HepG2 (cell line): ENCODE data around the gene NOL4L. TPM values are rescaled to one million over a fixed set of nuclear protein-coding genes. Genes with fewer than 3 reads are reported as not detected.

Experiments used
- ATAC-seq: fragments of 200-7000 bp; cut with Tn5 transposase; 3 replicates; pipeline ENCODE4 v1.9.1; 2020; ENCODE audit warnings: mild to moderate bottlenecking, moderate library complexity
- BruUV-seq: library from RNA; stranded (reverse); fragments of 400-500 nt; replicated peaks from 2 replicates; lab custom pipeline; 2021; lab: Mats Ljungman, UMichigan
- CTCF ChIA-PET: fragments of 300-600 bp; formaldehyde crosslinking; extraction: SDS; loops from one replicate; lab custom pipeline; 2021; ENCODE audit warnings: low total read pairs, inconsistent platforms, low intra/inter-chr PET ratio; lab: Yijun Ruan, JAX
- POLR2A ChIA-PET: fragments of 350-600 bp; sonication (Branson Sonifier 250); formaldehyde crosslinking; loops from one replicate; lab custom pipeline; 2020; ENCODE audit warnings: antibody characterized with exemption, inconsistent platforms; lab: Yijun Ruan, JAX
- DNase-seq: peaks from one replicate; pipeline ENCODE4 v3.0.0-alpha.2; 2015; ENCODE audit warnings: low spot score
- FAIRE-seq: peaks from 3 replicates; lab custom pipeline; 2011; peaks lifted over from hg19 to GRCh38; lab: Jason Lieb, UNC
- H2AFZ ChIP-seq: one replicate; pipeline ENCODE4 v1.6.1; 2011; ENCODE audit warnings: low read length, inconsistent platforms
- H3K27ac ChIP-seq: fragments of 300-600 bp; 3 replicates; pipeline ENCODE4 v1.8.0; 2011; ENCODE audit warnings: mixed run types, mild to moderate bottlenecking, mixed read lengths, low read length, inconsistent platforms; ENCODE audit not compliant: insufficient read depth; ENCODE audit errors: extremely low read length
- H3K27me3 ChIP-seq, 2 experiments: fragments of 200-600 bp in 1 of 2; 2 replicates in 1 of 2; 3 replicates in 1 of 2; pipeline versions ENCODE4 v1.6.0 to v1.8.0; 2011; ENCODE audit warnings: low read length in 2 of 2, mild to moderate bottlenecking in 2 of 2, moderate library complexity in 2 of 2, inconsistent platforms in 1 of 2; ENCODE audit not compliant: insufficient read depth in 2 of 2, control insufficient read depth in 1 of 2
- H3K36me3 ChIP-seq, 2 experiments: fragments of 200-600 bp in 1 of 2; replicated peaks in 1 of 2; 2 replicates in 1 of 2; 3 replicates in 1 of 2; pipeline versions ENCODE4 v1.5.1 to v1.8.0; 2011; ENCODE audit warnings: low read length in 2 of 2, inconsistent platforms in 1 of 2; ENCODE audit not compliant: insufficient read depth in 2 of 2, control insufficient read depth in 1 of 2
- H3K4me1 ChIP-seq: 2 replicates; pipeline ENCODE4 v1.5.1; 2012; ENCODE audit warnings: low read length, inconsistent platforms; ENCODE audit not compliant: insufficient read depth
- H3K4me2 ChIP-seq: 2 replicates; pipeline ENCODE4 v1.6.0; 2011; ENCODE audit warnings: low read depth, low read length, inconsistent platforms
- H3K4me3 ChIP-seq, 3 experiments: fragments of 200-600 bp in 1 of 3; sonication (generic), shearing (Covaris generic) in 1 of 3; replicated peaks in 1 of 3; 2 replicates each; pipeline ENCODE4 v1.5.1; 2011 to 2016; ENCODE audit warnings: low read length in 3 of 3, inconsistent platforms in 2 of 3, low read depth in 2 of 3, mild to moderate bottlenecking in 2 of 3, control low read depth in 1 of 3, mixed read lengths in 1 of 3; ENCODE audit not compliant: insufficient read depth in 1 of 3
- H3K79me2 ChIP-seq: one replicate; pipeline ENCODE4 v1.6.1; 2011; ENCODE audit warnings: low read length, inconsistent platforms; ENCODE audit not compliant: insufficient read depth
- H3K9ac ChIP-seq: 2 replicates; pipeline ENCODE4 v1.6.0; 2011; ENCODE audit warnings: mild to moderate bottlenecking, low read depth, low read length, inconsistent platforms; ENCODE audit not compliant: insufficient read depth
- H3K9me3 ChIP-seq: 2 replicates; pipeline ENCODE4 v1.5.1; 2012; ENCODE audit warnings: mild to moderate bottlenecking, low read length
- H4K20me1 ChIP-seq: 2 replicates; pipeline ENCODE4 v1.6.0; 2011; ENCODE audit warnings: inconsistent platforms, mild to moderate bottlenecking, low read length, moderate library complexity; ENCODE audit not compliant: insufficient read depth
- ARNT2 ChIP-seq: sonication (generic); formaldehyde crosslinking; IDR thresholded peaks from 2 replicates; pipeline ENCODE4 v1.8.0; 2022; ENCODE audit warnings: mild to moderate bottlenecking, low read depth, missing genetic modification reagents, moderate library complexity
- CCDC6 ChIP-seq: sonication (generic); formaldehyde crosslinking; IDR thresholded peaks from 2 replicates; pipeline ENCODE4 v1.8.1; 2022; ENCODE audit warnings: mild to moderate bottlenecking, missing genetic modification reagents, moderate library complexity
- FOXA1 ChIP-seq, 2 experiments: fragments of 450-650 bp in 1 of 2; sonication (generic) in 1 of 2; formaldehyde crosslinking in 1 of 2; IDR thresholded peaks; 2 replicates each; pipeline versions ENCODE4 v1.4.0 to v1.6.1; 2016 to 2020; ENCODE audit warnings: missing genetic modification reagents in 1 of 2
- NCOA1 ChIP-seq: sonication (generic); formaldehyde crosslinking; IDR thresholded peaks from 2 replicates; pipeline ENCODE4 v1.9.0; 2021; ENCODE audit warnings: missing genetic modification reagents
- TARDBP ChIP-seq: sonication (generic); formaldehyde crosslinking; IDR thresholded peaks from 2 replicates; pipeline ENCODE4 v1.8.0; 2022; ENCODE audit warnings: mild to moderate bottlenecking, missing genetic modification reagents
- U2AF1 ChIP-seq: fragments of 200-400 bp; formaldehyde crosslinking; optimal IDR thresholded peaks from 2 replicates; pipeline ENCODE3; 2017; ENCODE audit warnings: mild to moderate bottlenecking, low read depth, low read length
- ZNF598 ChIP-seq: sonication (generic); formaldehyde crosslinking; IDR thresholded peaks from 2 replicates; pipeline ENCODE4 v1.5.1; 2020; ENCODE audit warnings: mild to moderate bottlenecking, missing genetic modification reagents, borderline replicate concordance
- ZNF782 ChIP-seq: sonication (generic); formaldehyde crosslinking; IDR thresholded peaks from 2 replicates; pipeline ENCODE4 v1.4.0; 2020; ENCODE audit warnings: missing genetic modification reagents, mild to moderate bottlenecking, borderline replicate concordance
- ZSCAN25 ChIP-seq: sonication (generic); formaldehyde crosslinking; IDR thresholded peaks from 2 replicates; pipeline ENCODE4 v1.8.0; 2022; ENCODE audit warnings: mild to moderate bottlenecking, missing genetic modification reagents
- WGBS: methylation state at CpG from one replicate; pipeline ENCODE4 v1.1.6; 2017; ENCODE audit warnings: low lambda C conversion rate; 5-methylcytosine and 5-hydroxymethylcytosine counted together
- in situ Hi-C: cut with HindIII; loops from 2 replicates; pipeline ENCODE4 v1.10.0; 2017; ENCODE audit warnings: low pct_unique_long_range_greater_than_20kb; ENCODE audit not compliant: extremely low pct_ligation_motif_present
- intact Hi-C: fragments of 100-400 bp; cut with micrococcal nuclease; formaldehyde crosslinking; loops from one replicate; pipeline ENCODE4 v1.10.0; 2022; ENCODE audit not compliant: unreplicated experiment
- polyA plus RNA-seq, 8 experiments: library from polyadenylated mRNA; depleted of rRNA in 3 of 8; stranded (reverse) in 7 of 8; unstranded in 1 of 8; fragments of >200 nt; fragmentation: Illumina TruSeq in 4 of 8; extraction: Trizol in 4 of 8; gene quantifications; 2 replicates each; pipeline versions ENCODE4 v1.2.1 to v1.2.3, GENCODE V29; 2011 to 2016; ENCODE audit warnings: low read depth in 4 of 8, missing spikeins in 1 of 8, mixed read lengths in 1 of 8; ENCODE audit not compliant: insufficient read depth in 1 of 8
- total RNA-seq, 5 experiments: library from RNA; depleted of rRNA; stranded (reverse); fragments of >200 nt; fragmentation: Illumina TruSeq; extraction: Trizol; gene quantifications; 2 replicates each; pipeline ENCODE4 v1.2.3, GENCODE V29; 2016; ENCODE audit warnings: low read depth in 1 of 5
- TF ChIP-seq, protein P1 (sequence below): sonication (generic); formaldehyde crosslinking; IDR thresholded peaks from 2 replicates; pipeline ENCODE4 v1.5.0; 2020; ENCODE audit warnings: missing genetic modification reagents, mild to moderate bottlenecking, borderline replicate concordance

Gene NOL4L
- total and polyA plus RNA-seq, 2 of the 13 experiments (the other 11 are each of a cell fraction or from before 2014, with no cell fraction given) = 16.6 to 35.4 TPM

DNA sequence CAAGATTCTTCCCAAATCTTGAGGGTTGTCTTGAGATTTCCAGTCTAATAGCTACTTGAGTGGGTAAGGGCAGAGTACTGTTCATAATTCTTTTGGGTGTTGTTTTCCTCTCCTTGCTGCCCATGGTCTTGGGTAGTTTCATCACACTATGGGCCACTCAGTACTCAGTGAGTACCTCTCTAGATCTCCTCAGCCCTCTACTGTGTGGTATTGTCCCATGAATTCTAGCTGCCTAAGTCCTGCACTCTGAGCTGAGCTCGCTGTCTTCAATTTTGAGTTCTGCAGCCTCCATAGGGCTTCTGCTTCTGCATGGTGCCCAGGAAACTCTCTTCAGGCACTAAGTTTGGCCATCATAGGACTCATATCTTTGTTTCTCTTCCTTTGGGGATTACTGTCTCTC lies 184.7 kb downstream of the NOL4L start:
- TF ChIP-seq ZNF598 (CRISPR knock-in tag) (no peak), ARNT2 (CRISPR knock-in tag) (0 out of 2 replicates have a peak, but pooled peaks have one; percentile 18), U2AF1 (no peak), TARDBP (CRISPR knock-in tag) (0 out of 2 replicates have a peak, but pooled peaks have one; percentile 22), ZSCAN25 (CRISPR knock-in tag) (0 out of 2 replicates have a peak, but pooled peaks have one; percentile 40)
- CTCF ChIA-PET = no interaction called here
- H3K4me3 ChIP-seq = no peak overlapping the region
- H3K4me2 ChIP-seq = no peak overlapping the region
- intact Hi-C loops (no loop called here), in situ Hi-C loops (no loop called here)
- ATAC-seq (peak; percentile 58), DNase-seq (no peak), FAIRE-seq (no peak)
- H3K36me3 ChIP-seq = peaks cover 17 to 36% of the 10 kb centered on the region in 2 experiments
- whole genome bisulfite sequencing = 100% methylated on average over 1 of the region's 1 CpG
- H2AFZ ChIP-seq = no peak overlapping the region
- peaks cover 14% of the 10 kb centered on the region for H3K4me1 ChIP-seq
- peaks cover 21% of the 10 kb centered on the region for H4K20me1 ChIP-seq
- H3K79me2 ChIP-seq = peaks cover 91% of the 10 kb centered on the region
- no peaks in the 10 kb centered on the region for H3K27me3 ChIP-seq
- H3K9me3 ChIP-seq = no peaks in the 10 kb centered on the region
- no TSS peak for BruUV-seq
- POLR2A ChIA-PET = no interaction called here
- no peak overlapping the region for H3K9ac ChIP-seq
- no peak overlapping the region for H3K27ac ChIP-seq

DNA sequence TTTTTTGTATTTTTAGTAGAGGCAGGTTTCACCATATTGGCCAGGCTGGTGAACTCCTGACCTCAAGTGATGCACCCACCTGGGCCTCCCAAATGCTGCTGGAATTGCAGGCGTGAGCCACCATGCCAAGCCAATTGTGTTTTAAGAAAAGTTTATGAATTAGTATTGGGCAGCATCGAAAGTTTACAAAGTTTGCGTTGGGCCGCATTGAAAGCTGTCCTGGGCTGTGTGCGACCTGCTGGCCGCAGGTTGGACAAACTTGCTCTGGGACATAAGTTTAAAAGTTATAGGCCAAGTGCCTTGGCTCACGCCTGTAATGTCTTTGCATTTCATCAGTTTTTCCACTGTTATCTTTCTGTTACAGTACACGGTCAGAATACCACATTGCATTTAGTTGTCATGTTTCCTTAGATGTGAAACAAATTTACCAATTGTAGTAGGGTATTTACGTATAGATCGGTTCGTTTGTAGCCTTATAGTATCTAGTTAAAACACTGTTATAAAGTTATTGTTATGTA lies 187.5 kb downstream of the NOL4L start:
- WGBS = 94% methylated on average over 11 of the region's 11 CpGs
- FAIRE-seq = no peak
- CTCF ChIA-PET = no interaction called here

More for the DNA sequence above, 187.5 kb downstream of the NOL4L start:
- H3K9me3 ChIP-seq = no peaks in the 10 kb centered on the region
- POLR2A ChIA-PET = no interaction called here
- intact Hi-C loops (loop anchor here (2.0 kb wide), 1 partner anchor 29 kb away; no protein-coding TSS in a partner anchor), in situ Hi-C loops (no loop called here)
- H3K27ac ChIP-seq = no peak overlapping the region
- H2AFZ ChIP-seq = no peak overlapping the region
- no peak for ATAC-seq
- no TSS peak for BruUV-seq
- no peak overlapping the region for H3K9ac ChIP-seq
- H3K27me3 ChIP-seq = no peaks in the 10 kb centered on the region
- no peak overlapping the region for H3K4me2 ChIP-seq
- peaks cover 26% of the 10 kb centered on the region; the same call in 1 of the 2 replicates for H4K20me1 ChIP-seq
- peaks cover 19 to 43% of the 10 kb centered on the region in 2 experiments for H3K36me3 ChIP-seq
- peaks cover 87% of the 10 kb centered on the region for H3K79me2 ChIP-seq
- TF ChIP-seq NCOA1 (CRISPR knock-in tag) = no peak
- TF ChIP-seq, protein P1, sequence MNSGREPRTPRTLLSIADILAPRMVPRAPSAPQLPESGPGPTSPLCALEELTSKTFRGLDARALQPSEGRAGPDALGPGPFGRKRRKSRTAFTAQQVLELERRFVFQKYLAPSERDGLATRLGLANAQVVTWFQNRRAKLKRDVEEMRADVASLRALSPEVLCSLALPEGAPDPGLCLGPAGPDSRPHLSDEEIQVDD = no peak
- no peak for TF ChIP-seq CCDC6 (CRISPR knock-in tag)
- TF ChIP-seq FOXA1 (IDR thresholded peaks at IDR 0.05) = no peak
- no peak for TF ChIP-seq FOXA1 (CRISPR knock-in tag; IDR thresholded peaks at IDR 0.05)
- no peak for TF ChIP-seq ZNF782 (CRISPR knock-in tag)
- H3K4me1 ChIP-seq = no peaks in the 10 kb centered on the region
- H3K4me3 ChIP-seq = no peak overlapping the region
- no peak for DNase-seq
